Neutrophil (primary cell): ENCODE data around the gene LRBA.

ENCODE experiments used
- H3K27ac ChIP-seq: fragments of 200-600 bp; sonication (generic); 2 replicates; pipeline ENCODE4 v1.5.1; 2016; ENCODE audit warnings: mild to moderate bottlenecking, moderate library complexity
- H3K27me3 ChIP-seq: fragments of 200-600 bp; sonication (generic); 2 replicates; pipeline ENCODE4 v1.6.0; 2016; ENCODE audit warnings: mild to moderate bottlenecking
- H3K36me3 ChIP-seq: fragments of 200-600 bp; sonication (generic); 2 replicates; pipeline ENCODE4 v1.5.1; 2017
- H3K4me1 ChIP-seq, 2 experiments: fragments of 200-600 bp in 1 of 2; sonication (generic) in 1 of 2; 1 replicate in 1 of 2; 2 replicates in 1 of 2; pipeline versions ENCODE4 v1.5.1 to v1.6.1; 2013 to 2016; ENCODE audit warnings: low read depth in 1 of 2, low read length in 1 of 2, mild to moderate bottlenecking in 1 of 2, moderate library complexity in 1 of 2; ENCODE audit not compliant: control insufficient read depth in 1 of 2, insufficient read depth in 1 of 2
- H3K4me3 ChIP-seq, 2 experiments: fragments of 200-600 bp in 1 of 2; sonication (generic) in 1 of 2; 1 replicate in 1 of 2; 2 replicates in 1 of 2; pipeline ENCODE4 v1.5.1; 2013 to 2016; ENCODE audit warnings: low read depth in 1 of 2, low read length in 1 of 2, mild to moderate bottlenecking in 1 of 2, moderate library complexity in 1 of 2
- H3K9me3 ChIP-seq: fragments of 200-600 bp; sonication (generic); 2 replicates; pipeline ENCODE4 v1.5.1; 2016
- TF ChIP-seq, protein P1 (sequence below): fragments of 200-600 bp; sonication (generic); IDR thresholded peaks from 2 replicates; pipeline ENCODE4 v1.5.1; 2016; ENCODE audit warnings: antibody characterized with exemption

LRBA gene

DNA sequence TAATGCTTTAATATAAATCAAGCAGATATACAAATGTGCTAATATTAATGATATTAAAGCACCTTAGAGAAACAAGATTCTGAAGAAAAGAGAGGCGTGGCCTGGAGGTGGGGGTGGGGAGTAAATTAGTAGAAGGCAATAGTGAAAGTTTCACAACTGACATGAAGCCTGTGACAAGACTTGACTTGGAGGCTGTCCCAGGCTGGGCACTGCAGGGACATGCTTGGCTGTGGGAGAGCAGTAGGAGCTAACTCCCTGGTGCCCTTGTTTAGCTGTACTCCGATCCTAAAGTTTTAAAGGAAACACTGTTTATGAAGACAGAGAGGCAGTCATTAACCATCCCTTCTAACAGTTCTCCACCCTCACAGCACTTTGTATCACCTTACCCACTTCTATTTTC, 672.1 kb downstream of the LRBA start:
- TF ChIP-seq, protein P1, sequence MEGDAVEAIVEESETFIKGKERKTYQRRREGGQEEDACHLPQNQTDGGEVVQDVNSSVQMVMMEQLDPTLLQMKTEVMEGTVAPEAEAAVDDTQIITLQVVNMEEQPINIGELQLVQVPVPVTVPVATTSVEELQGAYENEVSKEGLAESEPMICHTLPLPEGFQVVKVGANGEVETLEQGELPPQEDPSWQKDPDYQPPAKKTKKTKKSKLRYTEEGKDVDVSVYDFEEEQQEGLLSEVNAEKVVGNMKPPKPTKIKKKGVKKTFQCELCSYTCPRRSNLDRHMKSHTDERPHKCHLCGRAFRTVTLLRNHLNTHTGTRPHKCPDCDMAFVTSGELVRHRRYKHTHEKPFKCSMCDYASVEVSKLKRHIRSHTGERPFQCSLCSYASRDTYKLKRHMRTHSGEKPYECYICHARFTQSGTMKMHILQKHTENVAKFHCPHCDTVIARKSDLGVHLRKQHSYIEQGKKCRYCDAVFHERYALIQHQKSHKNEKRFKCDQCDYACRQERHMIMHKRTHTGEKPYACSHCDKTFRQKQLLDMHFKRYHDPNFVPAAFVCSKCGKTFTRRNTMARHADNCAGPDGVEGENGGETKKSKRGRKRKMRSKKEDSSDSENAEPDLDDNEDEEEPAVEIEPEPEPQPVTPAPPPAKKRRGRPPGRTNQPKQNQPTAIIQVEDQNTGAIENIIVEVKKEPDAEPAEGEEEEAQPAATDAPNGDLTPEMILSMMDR, result no peak
- H3K4me3 ChIP-seq, result no peak overlapping the region
- no peak overlapping the region for H3K27ac ChIP-seq
- H3K9me3 ChIP-seq, result no peaks in the 10 kb centered on the region
- H3K27me3 ChIP-seq, result no peaks in the 10 kb centered on the region
- no peaks in the 10 kb centered on the region for H3K4me1 ChIP-seq
- no peaks in the 10 kb centered on the region for H3K36me3 ChIP-seq

DNA sequence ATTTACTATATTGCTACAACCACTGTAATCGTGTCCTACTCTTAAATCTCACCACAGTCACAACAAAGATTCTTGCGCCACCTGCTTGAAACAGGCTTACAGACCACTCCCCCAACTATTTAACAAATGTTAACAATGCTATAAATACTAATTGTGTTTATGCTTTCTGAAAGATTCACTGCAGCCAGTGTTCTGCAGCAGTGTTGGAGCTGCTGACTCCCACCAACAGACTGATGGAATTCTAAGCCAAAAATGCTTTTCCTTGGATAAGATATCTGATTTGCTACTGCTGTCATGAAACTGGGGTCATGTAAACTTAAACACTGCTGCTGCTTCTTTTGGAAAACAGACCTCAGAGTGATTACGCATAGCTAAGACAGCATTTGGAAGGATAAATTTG, 677.4 kb downstream of the LRBA start:
- Histone ChIP-seq H3K27ac (no peak overlapping the region), H3K27me3 (no peaks in the 10 kb centered on the region), H3K36me3 (no peaks in the 10 kb centered on the region), H3K4me1 (no peaks in the 10 kb centered on the region), H3K9me3 (no peaks in the 10 kb centered on the region), H3K4me3 (no peak overlapping the region)
- TF ChIP-seq, protein P1, result no peak

DNA sequence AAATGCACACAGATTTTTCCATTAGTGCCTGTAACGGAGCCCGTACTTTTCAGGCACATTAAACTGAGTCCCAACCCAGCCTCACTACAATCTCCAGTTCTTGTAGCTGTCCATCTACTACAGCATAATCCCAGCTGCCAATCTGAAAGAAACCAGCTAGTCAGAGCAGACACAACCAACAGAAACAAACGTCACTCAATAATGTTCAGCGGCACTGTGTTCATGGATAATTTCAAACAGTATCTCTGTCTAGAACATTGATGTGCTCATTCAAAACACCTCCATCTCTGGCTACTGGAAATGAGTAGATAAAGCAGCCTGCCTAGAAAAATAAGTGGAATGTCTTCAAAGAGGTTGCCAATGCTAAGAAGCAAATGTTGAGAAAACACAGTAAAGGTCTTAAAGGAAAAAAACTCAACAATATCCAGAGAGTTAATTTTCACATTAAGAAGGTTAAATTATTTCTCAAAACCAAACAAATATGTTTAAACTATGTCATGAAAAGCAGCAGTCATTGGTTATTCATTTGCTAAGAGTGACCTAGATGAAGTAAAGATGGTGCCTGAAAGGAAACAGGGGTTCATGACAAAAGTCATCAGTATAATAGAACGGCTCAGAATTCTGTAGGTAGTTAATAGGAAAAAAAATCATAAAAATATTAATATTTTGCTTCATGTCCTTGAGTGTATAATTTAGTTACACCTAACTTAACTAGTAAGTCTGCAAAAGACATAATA, 678.2 kb downstream of the LRBA start:
- TF ChIP-seq, protein P1, result no peak
- Histone ChIP-seq H3K9me3 (no peaks in the 10 kb centered on the region), H3K4me3 (no peak overlapping the region), H3K27me3 (no peaks in the 10 kb centered on the region), H3K36me3 (no peaks in the 10 kb centered on the region), H3K4me1 (no peaks in the 10 kb centered on the region), H3K27ac (no peak overlapping the region)

DNA sequence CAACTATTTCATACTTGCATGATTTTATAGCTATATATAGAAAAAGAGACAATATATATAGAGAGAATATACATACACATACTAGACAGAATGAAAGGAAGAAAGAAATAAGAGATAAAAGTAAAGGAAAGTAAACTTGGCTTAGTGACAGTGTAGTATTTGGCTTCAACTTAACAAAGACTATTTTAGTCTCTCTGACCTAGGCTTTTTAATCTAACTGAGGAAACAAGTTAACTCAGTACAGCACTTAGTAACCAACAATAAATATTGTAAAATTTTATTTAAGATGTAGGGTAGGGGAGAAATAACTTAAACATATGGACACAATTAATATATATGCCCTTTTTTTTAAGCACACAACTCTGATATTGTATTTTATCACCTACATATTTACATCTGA, 682.1 kb downstream of the LRBA start:
- Histone ChIP-seq H3K36me3 (no peaks in the 10 kb centered on the region), H3K27ac (no peak overlapping the region), H3K9me3 (no peaks in the 10 kb centered on the region), H3K27me3 (no peaks in the 10 kb centered on the region), H3K4me3 (no peak overlapping the region), H3K4me1 (no peaks in the 10 kb centered on the region)
- TF ChIP-seq, protein P1, result no peak

DNA sequence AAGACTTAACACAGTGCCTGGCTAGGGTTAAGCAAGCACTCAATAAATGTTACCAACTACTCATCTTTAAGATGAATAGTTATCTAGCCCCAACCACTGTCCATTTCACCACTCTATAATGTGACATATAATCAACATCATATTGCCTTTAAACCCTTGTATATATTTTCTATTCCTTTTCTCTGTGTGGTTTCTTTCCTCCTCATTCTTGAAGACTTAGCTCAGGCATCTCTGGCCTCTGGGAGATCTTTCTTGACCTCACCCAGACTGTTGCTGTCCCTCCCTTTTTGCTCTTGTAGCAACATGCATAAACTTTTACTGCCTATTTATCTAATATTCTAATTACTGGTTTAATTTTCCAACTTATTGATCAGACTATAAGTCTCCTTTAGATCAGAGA, 683.0 kb downstream of the LRBA start:
- Histone ChIP-seq H3K36me3 (no peaks in the 10 kb centered on the region), H3K27me3 (no peaks in the 10 kb centered on the region), H3K9me3 (no peaks in the 10 kb centered on the region), H3K4me3 (no peak overlapping the region), H3K27ac (no peak overlapping the region), H3K4me1 (no peaks in the 10 kb centered on the region)
- TF ChIP-seq, protein P1, result no peak
